Activated CD8-positive, alpha-beta memory T cell treated with anti-CD3 and anti-CD28 coated beads, Interleukin-2, amount 50 U/mL, for 24 hours (primary cell): ENCODE measurements around the gene FAH.

Source experiments
- DNase-seq: peaks from one replicate; pipeline ENCODE4 v3.0.0-alpha.2; 2020; ENCODE audit errors: extremely low read depth

The FAH gene

DNA sequence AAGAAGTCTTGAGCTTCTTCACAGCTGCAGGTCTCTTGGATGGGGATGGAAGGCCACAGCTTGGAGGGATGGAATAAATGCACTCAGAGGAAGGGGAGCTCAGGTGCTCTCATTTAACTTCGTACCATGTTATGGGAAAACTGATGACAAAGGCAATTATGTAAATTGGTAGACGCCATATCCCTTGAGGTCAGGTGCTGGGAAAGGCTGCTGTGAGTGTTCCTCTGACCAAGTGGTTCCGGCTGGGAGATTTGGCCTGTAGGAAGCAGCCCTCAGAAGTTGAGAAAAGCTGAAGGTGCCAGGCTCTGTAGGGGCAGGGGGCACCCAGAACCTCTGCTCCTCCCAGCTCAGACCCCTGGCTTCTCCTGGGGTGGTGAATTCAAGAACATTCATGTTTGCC lies 47.1 kb downstream of the FAH start:
- no peak for DNase-seq

DNA sequence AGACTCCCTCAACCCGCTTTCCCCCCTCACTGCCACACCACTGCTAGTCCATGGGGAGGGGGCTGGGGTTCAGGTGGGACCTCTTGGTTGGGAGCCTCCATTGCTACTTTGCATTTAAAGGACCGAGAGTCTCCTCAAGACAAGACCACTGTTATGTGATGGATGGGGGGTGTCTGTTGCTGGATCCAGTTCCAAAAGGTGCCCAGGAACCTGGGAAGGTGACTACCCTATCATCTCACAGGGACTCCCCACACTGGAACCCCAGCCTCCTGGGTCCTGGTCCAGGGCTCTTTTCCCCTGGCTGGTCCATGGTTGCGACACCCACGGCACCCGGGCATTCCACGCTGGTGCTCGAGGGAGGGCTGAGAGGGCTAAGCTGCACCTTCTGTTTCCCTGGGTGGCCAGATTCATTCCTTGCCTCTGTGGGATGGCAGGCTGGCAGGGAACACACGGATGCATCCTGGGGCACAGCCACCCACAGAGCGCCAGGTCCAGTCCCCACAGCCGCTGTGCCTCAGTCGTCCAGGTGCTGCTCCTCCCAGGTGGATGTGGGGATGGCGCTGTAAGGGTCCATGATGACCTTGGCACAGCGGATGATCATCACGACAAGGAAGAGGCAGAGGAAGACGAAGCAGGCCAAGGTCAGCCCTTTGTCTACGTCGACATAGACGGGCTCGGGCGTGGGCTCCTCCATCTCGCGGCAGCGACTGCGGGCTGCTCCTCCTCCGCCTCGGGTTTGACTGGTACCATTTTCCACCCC lies 48.6 kb downstream of the FAH start:
- DNase-seq, result no peak

DNA sequence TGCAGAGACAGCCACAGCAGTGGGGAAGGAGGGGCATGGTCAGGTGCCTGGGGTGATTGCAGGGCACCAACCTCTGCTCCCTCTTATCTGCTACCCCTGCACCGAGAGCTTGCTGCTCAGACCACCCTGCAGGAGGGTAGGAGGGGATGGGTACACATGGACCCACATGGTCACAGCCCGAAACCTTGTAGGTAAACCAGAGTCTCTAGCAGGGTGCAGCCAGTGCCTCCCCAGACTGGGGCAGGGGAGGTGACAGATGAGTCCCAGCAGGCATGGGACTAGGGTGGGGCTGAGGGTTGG lies 49.2 kb downstream of the FAH start:
- no peak for DNase-seq

DNA sequence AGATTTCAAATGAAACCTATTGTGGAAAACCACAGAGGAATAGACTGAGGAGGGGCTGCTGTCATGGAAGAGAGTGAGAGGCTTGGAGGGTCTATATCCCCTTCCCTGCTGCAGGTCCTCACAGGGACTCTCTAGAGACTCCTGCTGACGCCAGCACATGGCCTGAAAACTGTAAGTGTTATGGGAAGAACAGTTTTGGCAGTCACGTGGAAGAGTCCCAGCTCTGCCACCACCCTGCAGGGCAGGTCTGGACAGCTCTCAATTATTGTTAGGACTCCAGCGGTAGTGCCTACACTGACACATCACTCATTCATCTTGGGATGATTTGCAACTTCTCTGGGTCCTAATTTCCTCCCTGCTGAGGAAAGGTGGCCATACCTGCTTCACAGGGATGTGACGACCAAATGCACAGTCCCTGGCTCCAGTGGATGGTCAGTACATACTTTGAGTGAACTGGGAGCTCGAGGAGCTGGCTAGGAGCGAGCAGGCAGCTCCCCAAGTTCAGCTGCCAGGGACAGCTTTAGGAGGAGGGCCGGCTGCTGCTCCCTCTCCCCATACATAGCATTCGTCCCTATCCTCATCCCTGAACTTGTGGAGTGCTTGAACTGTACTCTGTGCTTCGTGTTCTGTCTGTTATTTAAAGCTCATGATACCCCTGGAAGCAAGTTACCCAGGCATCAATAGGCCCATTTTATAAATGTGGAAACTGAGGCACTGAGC lies 50.0 kb downstream of the FAH start:
- no peak for DNase-seq

DNA sequence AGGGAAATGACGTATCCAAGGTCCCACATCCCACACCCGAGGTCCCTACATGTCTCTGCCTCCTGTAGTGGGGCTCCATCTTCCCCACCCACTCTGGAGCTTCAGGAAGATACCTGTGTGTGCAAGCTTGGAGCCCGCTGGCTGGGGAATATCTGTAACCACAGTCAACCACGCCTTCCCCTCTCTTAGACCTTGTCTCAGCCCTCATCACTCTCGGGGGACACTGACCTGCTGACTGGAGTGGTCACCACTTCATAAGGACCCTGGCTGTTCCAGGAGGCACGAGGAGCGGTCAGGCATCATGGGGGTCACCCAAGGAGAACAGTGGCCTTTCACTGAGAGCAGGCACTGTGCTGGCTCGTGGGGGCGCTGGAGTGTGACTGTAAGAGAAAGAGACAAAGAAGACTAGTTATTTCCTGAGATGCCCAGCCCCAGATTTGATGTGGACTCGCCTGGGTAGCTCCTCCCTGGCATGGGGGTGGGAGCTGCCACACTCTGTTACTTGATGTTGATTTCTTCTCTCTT lies 50.6 kb downstream of the FAH start:
- no peak for DNase-seq

DNA sequence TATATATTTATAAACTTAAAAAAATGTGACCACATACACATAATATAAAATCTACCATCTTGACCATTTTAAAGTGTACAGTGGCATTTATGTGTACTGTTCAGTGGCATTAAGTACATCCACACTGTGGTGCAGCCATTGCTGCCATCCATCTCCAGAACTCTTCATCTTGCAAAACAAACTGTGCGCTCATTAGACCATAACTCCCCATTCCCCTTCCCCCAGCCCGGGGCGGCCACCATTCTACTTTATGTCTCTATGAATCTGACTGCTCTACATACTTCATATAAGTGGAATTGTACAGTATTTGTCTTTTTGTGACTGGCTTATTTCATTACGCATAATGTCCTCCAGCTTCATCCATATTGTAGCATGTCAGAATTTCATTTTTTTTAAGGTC lies 51.4 kb downstream of the FAH start:
- DNase-seq, result no peak

DNA sequence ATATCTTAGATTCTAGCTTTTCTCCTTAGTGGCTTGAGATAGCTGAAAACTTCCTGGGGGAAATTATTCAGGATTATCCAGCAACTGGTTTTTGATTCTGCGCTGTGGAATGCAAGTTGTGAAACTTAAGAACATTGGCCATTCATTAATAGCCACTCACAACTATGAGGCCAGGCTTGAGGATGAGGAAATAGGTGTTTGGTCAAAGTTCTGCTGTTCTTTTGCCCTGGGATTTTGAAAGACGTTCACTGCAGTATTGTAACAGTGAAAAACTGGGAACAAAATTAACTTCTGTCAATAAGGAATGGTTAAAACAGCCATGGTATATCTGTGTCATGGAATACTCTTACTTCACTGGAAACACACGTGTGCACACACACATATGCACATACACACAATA lies 55.1 kb downstream of the FAH start:
- no peak for DNase-seq

DNA sequence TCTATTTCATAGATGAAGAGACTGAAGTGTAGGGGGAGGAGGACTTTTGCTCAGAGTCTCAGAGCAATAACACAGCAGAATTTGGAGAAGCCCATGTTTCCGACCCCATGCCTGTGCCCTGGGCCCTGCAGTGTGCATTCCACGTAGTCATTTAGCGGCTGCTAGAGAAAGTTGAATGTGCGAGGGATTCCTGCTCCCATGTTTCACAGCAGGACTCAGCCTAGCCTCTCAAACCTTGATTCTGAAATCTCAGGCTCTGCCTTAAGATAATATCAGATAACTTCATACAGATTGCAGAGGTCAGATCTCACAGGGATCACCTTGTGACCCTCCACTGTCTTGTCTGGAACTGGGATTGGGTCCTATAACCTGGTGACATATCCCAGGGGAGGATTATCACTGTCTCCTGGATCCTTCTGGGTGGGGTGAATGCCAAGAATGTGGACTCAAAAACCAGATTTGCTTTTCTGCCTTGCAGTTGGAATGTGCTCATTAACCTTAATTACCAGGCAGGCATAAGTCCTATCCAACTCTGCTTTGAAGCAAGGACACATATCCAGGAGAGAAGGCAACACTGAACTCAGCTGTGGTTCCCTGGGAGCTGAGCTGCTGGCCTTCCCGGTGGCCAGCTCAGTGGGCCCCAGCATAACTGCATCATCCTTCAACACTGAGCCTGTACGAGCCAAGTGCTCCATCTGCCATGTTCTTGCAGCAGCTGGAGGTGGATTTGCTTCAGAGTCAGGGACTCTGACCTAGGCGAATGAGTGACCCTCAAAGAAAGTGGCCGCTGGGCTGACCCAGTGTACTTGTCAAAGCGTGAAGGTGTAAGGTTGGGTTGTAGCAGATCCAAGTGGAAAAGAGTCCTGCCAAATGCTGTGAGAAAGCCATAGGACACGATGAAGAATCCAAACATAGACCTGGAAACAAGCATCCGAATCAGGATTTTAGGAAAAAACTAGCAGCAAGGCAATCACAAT lies 56.2 kb downstream of the FAH start:
- no peak for DNase-seq

DNA sequence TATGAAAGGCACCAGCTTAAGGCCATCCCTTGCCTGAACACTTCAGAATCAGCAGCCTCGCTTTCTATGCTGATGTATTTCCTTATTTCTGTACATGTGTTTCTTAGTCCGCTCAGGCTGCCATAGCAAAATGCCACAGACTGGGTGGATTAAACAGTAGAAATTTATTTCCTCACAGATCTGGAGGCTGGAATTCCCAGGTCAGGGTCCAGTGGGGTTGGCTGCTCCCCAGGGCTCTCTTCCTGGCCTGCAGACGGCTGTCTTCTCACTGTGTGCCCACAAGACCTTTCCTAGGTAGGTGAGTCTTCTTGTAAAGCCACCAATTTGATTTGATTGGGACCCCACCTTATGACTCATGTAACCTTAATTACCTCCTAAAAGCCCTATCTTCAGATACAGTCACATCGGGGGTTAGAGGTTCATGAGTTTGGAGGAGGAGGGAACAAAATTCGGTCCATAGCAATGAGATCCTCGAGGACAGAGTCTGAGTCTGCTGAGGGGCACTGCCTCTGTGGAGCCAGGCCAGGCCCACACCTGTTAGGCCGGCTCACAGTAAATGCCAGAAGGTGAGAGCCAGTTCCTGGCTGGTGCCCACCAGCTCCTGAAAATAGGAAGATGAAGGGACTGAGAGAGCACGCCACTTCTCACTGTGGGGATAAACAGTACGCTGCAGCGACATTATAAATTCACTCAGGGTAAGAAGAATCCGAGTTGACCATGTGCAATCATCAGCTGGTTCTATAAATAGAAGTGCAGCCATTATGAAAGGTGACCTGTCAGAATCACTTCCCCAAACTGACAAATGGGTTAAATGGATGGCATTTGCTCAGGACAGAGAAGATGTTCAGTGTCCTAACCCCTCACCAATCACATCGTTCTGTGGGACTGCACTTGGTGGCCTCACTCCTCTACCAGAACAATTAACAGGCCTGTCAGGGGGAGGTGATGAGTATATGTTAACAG lies 58.1 kb downstream of the FAH start:
- no peak for DNase-seq

DNA sequence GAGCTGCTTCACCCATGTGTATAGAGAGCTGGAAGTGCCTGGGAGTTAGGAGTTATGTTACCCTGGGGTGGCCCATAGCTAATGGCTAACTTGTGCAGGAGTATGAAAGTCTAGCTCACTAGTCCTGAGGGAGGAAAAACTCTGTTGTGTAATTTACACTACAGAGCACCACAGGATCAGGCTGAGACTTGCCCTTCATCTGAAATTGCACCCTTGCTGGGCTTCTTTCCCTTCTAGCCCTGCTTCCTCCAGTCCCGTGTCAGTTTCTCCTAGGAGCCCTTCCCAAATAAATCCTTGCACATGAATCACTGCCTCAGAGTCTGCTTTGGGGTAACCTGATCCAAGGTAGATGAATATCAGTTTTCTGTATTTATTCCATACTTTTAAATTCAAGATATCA lies 59.2 kb downstream of the FAH start:
- no peak for DNase-seq

DNA sequence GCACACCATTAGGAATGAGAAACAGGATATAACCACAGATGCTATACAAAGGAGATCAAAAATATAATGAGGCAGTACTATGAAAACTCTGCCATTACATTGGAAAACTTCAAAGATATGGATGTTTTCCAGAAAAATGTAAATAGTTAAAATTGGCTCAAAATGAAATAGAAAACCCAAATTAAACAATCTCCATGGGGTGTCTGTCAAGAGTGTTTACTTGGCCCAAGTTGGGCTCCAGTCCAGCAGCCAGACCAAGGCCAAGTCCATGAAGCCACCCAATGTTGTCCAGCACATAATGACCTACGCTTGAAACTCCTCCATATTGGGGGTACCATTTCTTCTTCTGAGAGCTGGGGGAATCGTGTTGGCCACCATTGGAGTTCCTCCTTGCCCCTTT lies 62.1 kb downstream of the FAH start:
- no peak for DNase-seq

DNA sequence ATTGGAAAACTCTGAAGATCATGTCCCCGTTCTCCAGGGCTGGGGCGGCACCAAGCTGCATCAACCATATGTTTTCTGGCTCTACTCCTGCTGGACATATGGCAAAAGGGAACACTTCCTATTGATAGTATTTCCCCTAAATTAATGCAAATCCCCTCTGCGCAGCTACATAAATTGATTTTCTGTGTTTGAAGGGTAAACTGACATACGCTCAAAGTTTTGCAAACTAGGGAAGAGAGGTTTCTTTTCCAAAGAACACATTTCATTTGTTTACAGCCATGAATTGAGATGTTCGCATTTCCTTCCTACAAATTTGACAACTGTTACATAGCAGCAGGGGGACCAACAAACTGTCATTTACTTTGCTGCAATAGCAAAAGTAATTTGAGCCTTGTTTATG lies 63.3 kb downstream of the FAH start:
- DNase-seq, result no peak

DNA sequence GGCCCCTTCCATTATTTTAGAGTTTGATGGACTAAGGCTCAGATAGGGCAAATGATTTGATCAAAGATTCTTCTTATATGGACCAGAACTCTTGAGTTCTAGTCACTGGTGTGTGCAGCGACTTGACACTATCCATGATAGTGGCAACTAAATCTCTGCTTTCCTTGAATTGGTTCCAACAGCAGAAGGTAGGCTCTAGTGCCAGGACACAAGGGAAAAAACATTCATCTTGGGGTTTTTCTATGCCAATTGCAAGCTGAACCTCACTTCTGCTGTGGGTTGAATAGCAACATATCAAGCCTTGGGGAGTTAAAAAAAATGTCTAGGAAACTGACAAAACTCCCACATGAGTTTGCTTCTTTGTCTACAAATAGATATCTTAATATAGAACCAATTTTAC lies 64.1 kb downstream of the FAH start:
- no peak for DNase-seq

DNA sequence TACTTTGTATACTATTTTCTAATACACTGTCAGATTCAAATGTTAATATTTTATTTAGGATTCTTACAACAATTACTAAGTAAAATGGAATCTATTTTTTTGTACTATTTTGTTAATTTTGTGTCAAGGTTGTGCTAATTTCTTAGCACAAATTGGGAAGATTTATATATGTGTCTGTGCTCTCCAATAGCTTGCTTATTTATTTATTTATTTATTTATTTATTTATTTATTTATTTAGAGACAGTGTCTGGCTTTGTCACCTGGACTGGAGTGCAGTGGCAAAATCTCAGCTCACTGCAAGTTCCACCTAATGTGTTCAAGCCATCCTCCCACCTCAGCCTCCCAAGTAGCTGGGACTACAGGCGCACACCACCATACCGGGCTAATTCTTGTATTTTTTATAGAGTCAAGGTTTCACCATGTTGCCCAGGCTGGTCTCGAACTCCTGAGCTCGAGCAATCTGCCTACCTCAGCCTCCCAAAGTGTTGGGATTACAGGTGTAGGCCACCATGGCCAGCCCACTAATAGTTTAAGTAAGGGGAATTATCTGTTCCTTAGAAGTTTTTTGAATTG lies 64.6 kb downstream of the FAH start:
- DNase-seq, result no peak

DNA sequence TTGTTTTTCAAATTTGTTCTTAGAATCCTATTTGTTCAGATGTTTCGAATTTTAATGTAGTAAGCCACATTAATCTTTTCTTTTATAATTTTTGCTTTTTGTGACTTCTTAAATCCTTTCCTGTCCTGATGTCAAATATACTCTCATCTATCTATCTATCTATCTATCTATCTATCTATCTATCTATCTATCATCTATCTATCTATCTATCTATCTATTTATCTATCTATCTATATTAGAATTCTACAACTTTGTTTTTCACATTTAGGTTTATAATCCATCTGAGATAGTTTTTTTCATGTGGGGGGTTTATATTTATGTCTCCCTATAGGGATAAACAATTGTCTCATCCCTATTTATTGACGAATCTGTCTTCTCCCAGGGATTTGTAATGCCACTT lies 67.2 kb downstream of the FAH start:
- no peak for DNase-seq

DNA sequence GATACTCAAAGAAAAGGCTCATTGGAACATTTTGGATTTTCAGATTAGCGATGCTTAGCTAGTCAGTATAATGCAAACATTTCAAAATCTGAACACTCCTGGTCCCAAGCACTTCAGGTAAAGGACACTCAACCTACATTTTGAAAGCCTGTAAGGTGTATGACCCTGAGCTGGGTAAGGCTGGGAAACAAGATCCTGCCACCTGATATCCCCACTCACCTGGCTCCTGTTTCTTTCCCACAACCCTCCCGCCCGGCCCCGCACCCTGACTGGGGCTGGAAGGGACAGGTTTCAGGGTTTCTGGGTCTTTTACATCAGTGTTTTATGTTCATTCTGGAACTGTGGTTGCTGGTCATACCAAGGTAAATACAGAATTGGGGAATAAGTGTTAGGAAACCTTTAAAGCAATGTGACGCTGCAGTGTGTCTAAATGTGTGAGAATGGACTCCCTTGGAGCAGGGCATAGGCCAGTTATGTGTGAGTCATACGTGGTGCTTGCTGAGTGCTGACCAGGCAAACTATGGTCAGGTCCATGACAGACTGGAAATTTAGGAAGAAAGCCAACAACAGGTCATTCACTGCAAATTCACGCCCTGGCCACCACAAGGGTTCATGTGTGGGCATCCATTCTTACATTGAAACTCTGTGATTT lies 76.3 kb downstream of the FAH start:
- no peak for DNase-seq

DNA sequence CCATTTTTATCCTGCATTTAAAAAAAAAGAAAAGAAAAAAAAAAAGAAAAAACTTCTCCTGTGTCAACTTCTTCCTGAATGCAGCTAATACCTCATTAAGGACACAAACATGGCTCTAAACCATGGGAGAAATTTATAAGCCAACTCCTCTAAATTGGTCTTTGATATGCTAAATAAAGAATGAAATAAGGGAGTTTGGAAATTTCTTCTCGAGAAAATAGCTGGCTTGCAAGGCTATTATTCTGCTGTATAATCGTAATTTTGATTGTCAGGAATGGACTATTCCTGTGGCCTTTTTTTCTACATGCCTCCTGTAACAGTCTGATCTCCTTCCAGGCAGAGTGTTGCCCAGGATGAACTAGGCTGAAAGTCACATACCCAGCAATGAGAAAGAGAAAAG lies 78.6 kb downstream of the FAH start:
- no peak for DNase-seq

DNA sequence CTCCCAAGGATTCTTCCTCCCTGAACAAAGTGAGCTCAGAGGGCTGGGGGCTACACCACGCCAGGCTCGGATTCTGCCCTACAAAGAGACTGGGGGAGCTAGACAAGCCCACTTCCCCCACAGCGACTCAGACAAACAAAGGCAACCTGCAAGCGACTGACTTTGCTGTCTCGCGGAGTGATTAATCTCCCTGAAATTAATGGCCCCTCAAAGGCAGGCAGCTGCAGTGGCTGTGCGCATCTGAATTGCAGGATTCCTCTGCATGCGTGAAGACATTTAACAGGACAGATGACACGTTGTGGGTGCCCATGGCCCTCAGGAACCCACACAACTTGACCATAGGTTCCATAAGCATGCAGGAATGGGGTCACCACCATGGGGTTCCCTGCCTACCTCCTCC lies 80.8 kb downstream of the FAH start:
- no peak for DNase-seq

DNA sequence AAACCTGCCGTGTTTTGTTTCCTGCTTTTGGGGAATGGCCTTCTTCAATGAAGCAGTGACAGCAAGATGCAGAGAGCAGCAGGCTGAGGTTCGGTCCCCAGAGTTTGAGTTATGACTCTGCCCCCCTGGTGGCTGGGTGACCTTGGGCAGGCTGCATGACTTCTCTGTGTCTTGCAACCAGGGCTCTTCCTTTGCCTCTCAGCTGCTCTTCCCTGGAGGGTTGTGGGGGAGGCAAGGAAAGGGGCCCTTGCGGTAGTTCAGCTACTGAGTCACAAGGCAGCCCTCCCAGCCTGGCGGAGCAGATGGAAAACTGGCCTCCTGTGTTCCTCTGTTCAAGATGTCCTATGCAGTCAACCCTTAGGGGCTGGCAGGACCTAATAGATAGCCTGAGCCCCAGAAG lies 82.1 kb downstream of the FAH start:
- DNase-seq, result peak; percentile 10
